ENCODE results near the gene LMO7. TPM values are rescaled to one million over a fixed set of nuclear protein-coding genes. Genes with fewer than 3 reads are reported as not detected.
"Not testable (repeated sequence)": the region's sequence is repeated elsewhere in the genome, so short reads cannot be mapped to it uniquely, and the experiment has no call there.

Gene LMO7
- total and polyA plus RNA-seq, 2 donors from 2014 or later = 44.0 to 138 TPM

GRCh38 chr13:75774176-75774575 lies 138.0 kb downstream of the LMO7 start:
- H3K36me3 ChIP-seq (ENCODE audit: control insufficient read depth in 2 of 3, insufficient read depth in 3 of 3, low read length in 3 of 3) = no peaks in the 10 kb centered on the region
- H3K9me3 ChIP-seq (ENCODE audit: control insufficient read depth in 2 of 3, insufficient read depth in 1 of 3, low read length in 3 of 3) = no peaks in the 10 kb centered on the region
- H3K27me3 ChIP-seq (ENCODE audit: control insufficient read depth, insufficient read depth, low read length) = no peaks in the 10 kb centered on the region
- no peak overlapping the region for H3K27ac ChIP-seq (ENCODE audit: low read depth in 2 of 2, low read length in 2 of 2)
- no peak for DNase-seq
- no peak for TF ChIP-seq CTCF (IDR thresholded peaks at IDR 0.05; ENCODE audit: borderline replicate concordance, extremely low read depth, insufficient read depth)
- intact Hi-C loops (cut with DNase I) = no loop called here
- H3K9ac ChIP-seq (ENCODE audit: low read length in 3 of 3) = no peak overlapping the region
- no peak for FAIRE-seq
- H3K4me3 ChIP-seq (ENCODE audit: low read length in 3 of 3) = no peak overlapping the region
- peaks cover 0 to 18% (median 5%) of the 10 kb centered on the region in 3 donors for H3K4me1 ChIP-seq (ENCODE audit: control insufficient read depth in 2 of 3, insufficient read depth in 2 of 3, low read depth in 1 of 3, low read length in 3 of 3)

GRCh38 chr13:75776550-75776949 lies 140.4 kb downstream of the LMO7 start:
- peaks cover 0 to 6% (median 0%) of the 10 kb centered on the region in 3 donors for H3K4me1 ChIP-seq (ENCODE audit: control insufficient read depth in 2 of 3, insufficient read depth in 2 of 3, low read depth in 1 of 3, low read length in 3 of 3)
- FAIRE-seq = no peak
- intact Hi-C loops (cut with DNase I) = no loop called here
- TF ChIP-seq CTCF (IDR thresholded peaks at IDR 0.05; ENCODE audit: borderline replicate concordance, extremely low read depth, insufficient read depth) = no peak
- H3K9me3 ChIP-seq (ENCODE audit: control insufficient read depth in 2 of 3, insufficient read depth in 1 of 3, low read length in 3 of 3) = no peaks in the 10 kb centered on the region
- no peak overlapping the region for H3K9ac ChIP-seq (ENCODE audit: low read length in 3 of 3)
- DNase-seq = no peak
- no peak overlapping the region for H3K4me3 ChIP-seq (ENCODE audit: low read length in 3 of 3)
- no peak overlapping the region for H3K27ac ChIP-seq (ENCODE audit: low read depth in 2 of 2, low read length in 2 of 2)
- no peaks in the 10 kb centered on the region for H3K27me3 ChIP-seq (ENCODE audit: control insufficient read depth, insufficient read depth, low read length)
- H3K36me3 ChIP-seq (ENCODE audit: control insufficient read depth in 2 of 3, insufficient read depth in 3 of 3, low read length in 3 of 3) = no peaks in the 10 kb centered on the region

- intact Hi-C loops (cut with DNase I) = no loop called here
- Histone ChIP-seq H3K4me3 (ENCODE audit: low read length in 3 of 3) (no peak overlapping the region), H3K9ac (ENCODE audit: low read length in 3 of 3) (no peak overlapping the region), H3K36me3 (ENCODE audit: control insufficient read depth in 2 of 3, insufficient read depth in 3 of 3, low read length in 3 of 3) (no peaks in the 10 kb centered on the region), H3K9me3 (ENCODE audit: control insufficient read depth in 2 of 3, insufficient read depth in 1 of 3, low read length in 3 of 3) (no peaks in the 10 kb centered on the region), H3K27me3 (ENCODE audit: control insufficient read depth, insufficient read depth, low read length) (no peaks in the 10 kb centered on the region), H3K27ac (ENCODE audit: low read depth in 2 of 2, low read length in 2 of 2) (no peak overlapping the region), H3K4me1 (ENCODE audit: control insufficient read depth in 2 of 3, insufficient read depth in 2 of 3, low read depth in 1 of 3, low read length in 3 of 3) (peaks cover 0 to 3% (median 0%) of the 10 kb centered on the region in 3 donors)
- no peak for FAIRE-seq
- TF ChIP-seq CTCF (IDR thresholded peaks at IDR 0.05; ENCODE audit: borderline replicate concordance, extremely low read depth, insufficient read depth) = no peak
- DNase-seq = no peak
These were observed 143.3 kb downstream of the LMO7 start for GRCh38 chr13:75779393-75779792.

GRCh38 chr13:75780103-75780502 lies 144.0 kb downstream of the LMO7 start:
- not testable (repeated sequence) for H3K27ac ChIP-seq (ENCODE audit: low read depth in 2 of 2, low read length in 2 of 2); FAIRE-seq

More at GRCh38 chr13:75780103-75780502, 144.0 kb downstream of the LMO7 start:
- H3K9me3 ChIP-seq (ENCODE audit: control insufficient read depth in 2 of 3, insufficient read depth in 1 of 3, low read length in 3 of 3); H3K36me3 ChIP-seq (ENCODE audit: control insufficient read depth in 2 of 3, insufficient read depth in 3 of 3, low read length in 3 of 3); H3K4me1 ChIP-seq (ENCODE audit: control insufficient read depth in 2 of 3, insufficient read depth in 2 of 3, low read depth in 1 of 3, low read length in 3 of 3); intact Hi-C loops (cut with DNase I); H3K9ac ChIP-seq (ENCODE audit: low read length in 3 of 3); DNase-seq; H3K4me3 ChIP-seq (ENCODE audit: low read length in 3 of 3); H3K27me3 ChIP-seq (ENCODE audit: control insufficient read depth, insufficient read depth, low read length): not testable (repeated sequence)
